ENCODE measurements around the gene OSBPL2. TPM values are rescaled to one million over a fixed set of nuclear protein-coding genes. Genes with fewer than 3 reads are reported as not detected.

OSBPL2 gene
- total and polyA plus RNA-seq, 2 donors (not counting 1 experiment from before 2014, with no cell fraction given) = 13.3 to 27.9 TPM

DNA sequence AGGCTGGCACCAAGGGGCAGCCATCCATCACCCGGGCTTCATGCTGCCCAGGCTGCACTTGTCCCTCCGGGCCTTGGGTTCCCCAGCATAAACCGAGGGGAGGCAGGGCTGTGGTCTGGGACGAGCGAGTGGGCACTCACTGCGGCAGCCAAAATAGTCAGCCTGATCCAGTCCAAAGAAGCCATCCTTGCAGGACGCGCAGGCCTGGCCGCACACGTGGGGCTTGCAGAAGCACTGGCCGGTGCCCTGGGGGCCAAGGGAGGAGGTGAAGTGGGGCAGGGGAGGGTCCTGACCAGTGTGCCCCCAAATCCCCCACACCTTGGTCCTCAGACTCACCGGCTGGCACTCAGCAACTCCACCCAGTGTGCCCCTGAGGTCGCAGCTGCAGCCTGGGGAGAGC lies 96.6 kb downstream of the OSBPL2 start:
- H3K4me2 ChIP-seq (ENCODE audit: extremely low read depth, insufficient read depth, low read length) = no peak overlapping the region
- H3K9ac ChIP-seq (ENCODE audit: insufficient read depth, low read length) = no peak overlapping the region
- H3K4me1 ChIP-seq (ENCODE audit: control insufficient read depth, extremely low read depth, insufficient read depth, low read length) = no peaks in the 10 kb centered on the region
- TF ChIP-seq EZH2 (IDR thresholded peaks at IDR 0.05; ENCODE audit: low read length, missing control alignments) = no peak
- TF ChIP-seq, protein P1, sequence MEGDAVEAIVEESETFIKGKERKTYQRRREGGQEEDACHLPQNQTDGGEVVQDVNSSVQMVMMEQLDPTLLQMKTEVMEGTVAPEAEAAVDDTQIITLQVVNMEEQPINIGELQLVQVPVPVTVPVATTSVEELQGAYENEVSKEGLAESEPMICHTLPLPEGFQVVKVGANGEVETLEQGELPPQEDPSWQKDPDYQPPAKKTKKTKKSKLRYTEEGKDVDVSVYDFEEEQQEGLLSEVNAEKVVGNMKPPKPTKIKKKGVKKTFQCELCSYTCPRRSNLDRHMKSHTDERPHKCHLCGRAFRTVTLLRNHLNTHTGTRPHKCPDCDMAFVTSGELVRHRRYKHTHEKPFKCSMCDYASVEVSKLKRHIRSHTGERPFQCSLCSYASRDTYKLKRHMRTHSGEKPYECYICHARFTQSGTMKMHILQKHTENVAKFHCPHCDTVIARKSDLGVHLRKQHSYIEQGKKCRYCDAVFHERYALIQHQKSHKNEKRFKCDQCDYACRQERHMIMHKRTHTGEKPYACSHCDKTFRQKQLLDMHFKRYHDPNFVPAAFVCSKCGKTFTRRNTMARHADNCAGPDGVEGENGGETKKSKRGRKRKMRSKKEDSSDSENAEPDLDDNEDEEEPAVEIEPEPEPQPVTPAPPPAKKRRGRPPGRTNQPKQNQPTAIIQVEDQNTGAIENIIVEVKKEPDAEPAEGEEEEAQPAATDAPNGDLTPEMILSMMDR (conservative IDR thresholded peaks at IDR 0.05 in 1 of 2, IDR thresholded peaks at IDR 0.05 in 1 of 2; ENCODE audit: low read depth in 1 of 2, low read length in 2 of 2) = no peak
- H3K9me3 ChIP-seq (ENCODE audit: control insufficient read depth, insufficient read depth, low read depth, low read length) = no peaks in the 10 kb centered on the region
- H3K27me3 ChIP-seq (ENCODE audit: control insufficient read depth, insufficient read depth, low read length) = no peaks in the 10 kb centered on the region
- no peak overlapping the region for H3K4me3 ChIP-seq (replicated peaks in 1 of 4; ENCODE audit: control extremely low read depth in 1 of 4, insufficient read depth in 1 of 4, low read depth in 3 of 4, low read length in 4 of 4)
- no peak overlapping the region for H3K27ac ChIP-seq (ENCODE audit: insufficient read depth, low read length)
- no peaks in the 10 kb centered on the region for H3K79me2 ChIP-seq (ENCODE audit: control insufficient read depth, insufficient read depth, low read length)
- H4K20me1 ChIP-seq (ENCODE audit: control insufficient read depth, extremely low read depth, insufficient read depth, low read length) = no peaks in the 10 kb centered on the region
- H3K36me3 ChIP-seq (ENCODE audit: control insufficient read depth, insufficient read depth, low read length) = peaks cover 32% of the 10 kb centered on the region
- no peak for DNase-seq (ENCODE audit: low read depth in 2 of 2)
- no peak overlapping the region for H2AFZ ChIP-seq (ENCODE audit: low read length)

DNA sequence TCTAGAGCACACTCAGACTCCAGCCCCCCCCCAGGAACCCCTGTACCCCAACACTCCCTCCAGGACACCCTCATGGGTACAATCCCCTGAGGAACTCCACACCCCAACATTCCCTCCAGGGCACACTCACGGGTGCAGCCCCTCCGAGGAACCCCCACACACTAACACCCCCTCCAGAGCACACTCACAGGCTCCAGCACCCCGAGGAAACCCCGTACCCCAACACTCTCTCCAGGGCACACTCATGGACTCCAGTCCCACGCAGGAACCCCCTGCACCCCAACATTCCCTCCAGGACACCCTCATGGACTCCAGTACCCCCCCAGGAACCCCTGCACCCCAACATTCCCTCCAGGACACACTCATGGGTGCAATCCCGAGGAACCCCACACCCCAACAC lies 97.2 kb downstream of the OSBPL2 start:
- Histone ChIP-seq H3K79me2 (ENCODE audit: control insufficient read depth, insufficient read depth, low read length) (no peaks in the 10 kb centered on the region), H3K9ac (ENCODE audit: insufficient read depth, low read length) (no peak overlapping the region), H3K4me2 (ENCODE audit: extremely low read depth, insufficient read depth, low read length) (no peak overlapping the region), H3K9me3 (ENCODE audit: control insufficient read depth, insufficient read depth, low read depth, low read length) (no peaks in the 10 kb centered on the region), H3K4me1 (ENCODE audit: control insufficient read depth, extremely low read depth, insufficient read depth, low read length) (no peaks in the 10 kb centered on the region), H3K27ac (ENCODE audit: insufficient read depth, low read length) (no peak overlapping the region), H4K20me1 (ENCODE audit: control insufficient read depth, extremely low read depth, insufficient read depth, low read length) (no peaks in the 10 kb centered on the region), H3K27me3 (ENCODE audit: control insufficient read depth, insufficient read depth, low read length) (no peaks in the 10 kb centered on the region), H3K36me3 (ENCODE audit: control insufficient read depth, insufficient read depth, low read length) (peaks cover 28% of the 10 kb centered on the region), H3K4me3 (replicated peaks in 1 of 4; ENCODE audit: control extremely low read depth in 1 of 4, insufficient read depth in 1 of 4, low read depth in 3 of 4, low read length in 4 of 4) (no peak overlapping the region), H2AFZ (ENCODE audit: low read length) (no peak overlapping the region)
- DNase-seq (ENCODE audit: low read depth in 2 of 2) = no peak
- no peak for TF ChIP-seq EZH2 (IDR thresholded peaks at IDR 0.05; ENCODE audit: low read length, missing control alignments)
- TF ChIP-seq, protein P1 (conservative IDR thresholded peaks at IDR 0.05 in 1 of 2, IDR thresholded peaks at IDR 0.05 in 1 of 2; ENCODE audit: low read depth in 1 of 2, low read length in 2 of 2) = no peak

DNA sequence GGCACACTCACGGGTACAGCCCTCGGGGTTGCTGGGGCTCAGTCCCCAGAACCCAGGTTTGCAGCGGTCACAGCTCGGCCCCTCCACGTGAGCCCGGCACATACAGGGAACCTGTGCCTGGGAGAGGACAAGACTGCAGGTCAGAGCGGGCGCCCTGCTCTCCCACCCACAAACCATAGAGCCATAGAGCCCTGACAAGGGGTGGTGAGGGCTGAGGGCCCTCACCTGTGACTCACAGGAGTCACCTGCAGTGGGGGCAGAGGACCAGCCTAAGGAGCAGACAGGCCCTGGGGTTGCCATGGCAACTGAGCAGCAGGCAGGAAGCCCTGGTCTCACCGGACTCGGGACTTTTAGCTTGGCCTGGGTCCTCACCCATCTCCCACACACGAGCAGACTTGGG lies 98.0 kb downstream of the OSBPL2 start:
- Histone ChIP-seq H3K4me2 (ENCODE audit: extremely low read depth, insufficient read depth, low read length) (no peak overlapping the region), H3K9ac (ENCODE audit: insufficient read depth, low read length) (no peak overlapping the region), H3K9me3 (ENCODE audit: control insufficient read depth, insufficient read depth, low read depth, low read length) (no peaks in the 10 kb centered on the region), H3K4me3 (replicated peaks in 1 of 4; ENCODE audit: control extremely low read depth in 1 of 4, insufficient read depth in 1 of 4, low read depth in 3 of 4, low read length in 4 of 4) (no peak overlapping the region), H4K20me1 (ENCODE audit: control insufficient read depth, extremely low read depth, insufficient read depth, low read length) (no peaks in the 10 kb centered on the region), H3K27ac (ENCODE audit: insufficient read depth, low read length) (no peak overlapping the region), H2AFZ (ENCODE audit: low read length) (no peak overlapping the region), H3K27me3 (ENCODE audit: control insufficient read depth, insufficient read depth, low read length) (no peaks in the 10 kb centered on the region), H3K4me1 (ENCODE audit: control insufficient read depth, extremely low read depth, insufficient read depth, low read length) (no peaks in the 10 kb centered on the region), H3K36me3 (ENCODE audit: control insufficient read depth, insufficient read depth, low read length) (peaks cover 26% of the 10 kb centered on the region), H3K79me2 (ENCODE audit: control insufficient read depth, insufficient read depth, low read length) (no peaks in the 10 kb centered on the region)
- no peak for TF ChIP-seq EZH2 (IDR thresholded peaks at IDR 0.05; ENCODE audit: low read length, missing control alignments)
- TF ChIP-seq, protein P1 (conservative IDR thresholded peaks at IDR 0.05 in 1 of 2, IDR thresholded peaks at IDR 0.05 in 1 of 2; ENCODE audit: low read depth in 1 of 2, low read length in 2 of 2) = no peak
- DNase-seq (ENCODE audit: low read depth in 2 of 2) = no peak
